ENCODE data around the gene NOTO. TPM values are rescaled to one million over a fixed set of nuclear protein-coding genes. Genes with fewer than 3 reads are reported as not detected.

The NOTO gene
- total RNA-seq, 6 experiments from 2014 or later, result not detected

GRCh38 chr2:73233932-73234832 is 31.8 kb downstream of the NOTO start, which contains the start of gene CCT7:
CCT7 (plus strand) TSS chr2:73234308; CDS start chr2:73234379, 71 bp downstream.
- peak; percentile 86 to 93 (median 92) for DNase-seq
- no peaks in the 10 kb centered on the region for H3K27me3 ChIP-seq
- no peak for TF ChIP-seq CTCF (IDR thresholded peaks at IDR 0.05)
- TF ChIP-seq POLR2A (IDR thresholded peaks at IDR 0.05), result peak; percentile 80
- 0% methylated on average over 36 of the region's 69 CpGs for WGBS (ENCODE audit: insufficient coverage, low coverage, low lambda C conversion rate, missing lambda C conversion rate)
- H3K27ac ChIP-seq, result peak within 1 kb of the TSS; percentile 89 to 94 (median 91)
- H3K4me3 ChIP-seq, result peak within 1 kb of the TSS; percentile 83 to 94 (median 90)
- no peaks in the 10 kb centered on the region for H3K9me3 ChIP-seq
- ATAC-seq, result peak; percentile 81 to 84 (median 81)
- peaks cover 0 to 17% (median 3%) of the 10 kb centered on the region in 4 donors for H3K4me1 ChIP-seq
- intact Hi-C loops (cut with DNase I), result no loop called here
- peaks cover 0 to 7% (median 0%) of the 10 kb centered on the region in 4 donors for H3K36me3 ChIP-seq

- no peaks in the 10 kb centered on the region for H3K9me3 ChIP-seq
- peaks cover 0 to 17% (median 3%) of the 10 kb centered on the region in 4 donors for H3K4me1 ChIP-seq
- 51% methylated on average over 11 of the region's 11 CpGs for WGBS (ENCODE audit: insufficient coverage, low coverage, low lambda C conversion rate, missing lambda C conversion rate)
- DNase-seq (no peak), ATAC-seq (no peak)
- intact Hi-C loops (cut with DNase I), result no loop called here
- no peak overlapping the region for H3K27ac ChIP-seq
- H3K36me3 ChIP-seq, result peaks cover 0 to 12% (median 0%) of the 10 kb centered on the region in 4 donors
- H3K4me3 ChIP-seq, result peak overlapping the region; percentile 83 to 94 (median 90)
- no peaks in the 10 kb centered on the region for H3K27me3 ChIP-seq
- TF ChIP-seq POLR2A (IDR thresholded peaks at IDR 0.05) (no peak), CTCF (IDR thresholded peaks at IDR 0.05) (no peak)
Observed at GRCh38 chr2:73235315-73236028, 33.1 kb downstream of the NOTO start.

- Histone ChIP-seq H3K36me3 (peaks cover 0 to 28% (median 2%) of the 10 kb centered on the region in 4 donors), H3K27ac (no peak overlapping the region), H3K9me3 (no peaks in the 10 kb centered on the region), H3K4me1 (peaks cover 0 to 17% (median 3%) of the 10 kb centered on the region in 4 donors), H3K27me3 (no peaks in the 10 kb centered on the region), H3K4me3 (no peak overlapping the region)
- intact Hi-C loops (cut with DNase I), result no loop called here
- ATAC-seq (no peak), DNase-seq (no peak)
- WGBS (ENCODE audit: insufficient coverage, low coverage, low lambda C conversion rate, missing lambda C conversion rate), result 60% methylated on average over 1 of the region's 1 CpG
- no peak for TF ChIP-seq POLR2A (IDR thresholded peaks at IDR 0.05)
- no peak for TF ChIP-seq CTCF (IDR thresholded peaks at IDR 0.05)
Observed at GRCh38 chr2:73237168-73237567, 34.8 kb downstream of the NOTO start.

- Histone ChIP-seq H3K4me1 (peaks cover 0 to 12% (median 3%) of the 10 kb centered on the region in 4 donors), H3K4me3 (no peak overlapping the region), H3K27me3 (no peaks in the 10 kb centered on the region), H3K36me3 (peaks cover 0 to 37% (median 5%) of the 10 kb centered on the region in 4 donors), H3K9me3 (no peaks in the 10 kb centered on the region), H3K27ac (no peak overlapping the region)
- TF ChIP-seq POLR2A (IDR thresholded peaks at IDR 0.05) (no peak), CTCF (IDR thresholded peaks at IDR 0.05) (no peak)
- ATAC-seq (no peak), DNase-seq (no peak)
- intact Hi-C loops (cut with DNase I), result no loop called here
- 96% methylated on average over 2 of the region's 3 CpGs for WGBS (ENCODE audit: insufficient coverage, low coverage, low lambda C conversion rate, missing lambda C conversion rate)
Observed at GRCh38 chr2:73238149-73238548, 35.8 kb downstream of the NOTO start.

Data from right lobe of liver (tissue), 6 donors.